Tibial artery (tissue), 4 donors: ENCODE results near the gene GPR153.

ENCODE experiments used
- DNase-seq, 2 donors: peaks; one replicate each; pipeline ENCODE4 v3.0.0-alpha.2; 2019
- H3K27ac ChIP-seq, 2 donors: fragments of 200-600 bp; sonication (generic) in 1 of 2; 1 replicate in 1 of 2; 2 replicates in 1 of 2; pipeline ENCODE4 v1.5.1; 2018 to 2019; ENCODE audit warnings: mild to moderate bottlenecking in 1 of 2
- H3K27me3 ChIP-seq, 2 donors: fragments of 200-600 bp; sonication (generic) in 1 of 2; one replicate each; pipeline versions ENCODE4 v1.5.1 to v1.6.0; 2016 to 2019
- H3K36me3 ChIP-seq, 3 donors: fragments of 200-600 bp; sonication (generic) in 2 of 3; one replicate each; pipeline ENCODE4 v1.5.1; 2016 to 2019; ENCODE audit warnings: mild to moderate bottlenecking in 2 of 3
- H3K4me1 ChIP-seq, 4 donors: fragments of 200-600 bp; sonication (generic) in 2 of 4; 1 replicate in 3 of 4; 2 replicates in 1 of 4; pipeline ENCODE4 v1.5.1; 2016 to 2019
- H3K4me3 ChIP-seq, 2 donors: fragments of 200-600 bp; sonication (generic) in 1 of 2; 1 replicate in 1 of 2; 2 replicates in 1 of 2; pipeline ENCODE4 v1.5.1; 2018 to 2019; ENCODE audit warnings: mild to moderate bottlenecking in 2 of 2
- H3K9me3 ChIP-seq, 3 donors: fragments of 200-600 bp; sonication (generic) in 1 of 3; one replicate each; pipeline ENCODE4 v1.5.1; 2016 to 2019
- intact Hi-C: fragments of 100-400 bp; cut with DNase I; formaldehyde crosslinking; loops from one replicate; pipeline ENCODE4 v1.15.0; 2023; ENCODE audit warnings: low total_unique reads
- TF ChIP-seq, protein P1 (sequence below), 2 experiments: fragments of 200-600 bp in 1 of 2; fragments of 450-650 bp in 1 of 2; IDR thresholded peaks; one replicate each; pipeline ENCODE4 v1.5.1; 2017 to 2019; ENCODE audit warnings: antibody characterized with exemption in 2 of 2, mild to moderate bottlenecking in 1 of 2, moderate library complexity in 1 of 2

Gene GPR153

DNA sequence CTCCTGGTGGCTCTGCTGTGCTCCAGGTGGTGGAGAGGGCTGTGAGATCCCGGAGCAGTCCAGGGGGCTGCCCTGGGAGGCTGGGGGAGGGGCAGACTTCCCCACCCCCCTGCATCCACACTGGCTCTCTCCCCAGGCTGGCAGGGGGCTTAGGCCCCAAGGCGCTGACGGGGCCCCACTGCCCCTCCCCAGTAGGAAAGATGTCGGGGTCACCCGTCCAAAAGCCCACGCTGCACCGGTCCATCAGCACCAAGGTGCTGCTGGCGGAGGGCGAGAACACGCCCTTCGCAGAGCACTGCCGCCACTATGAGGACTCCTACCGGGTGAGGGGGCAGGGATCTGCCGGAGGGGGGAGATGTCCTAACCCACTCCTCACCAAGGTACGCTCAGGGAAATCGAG lies 49.2 kb downstream of the GPR153 start:
- Histone ChIP-seq H3K9me3 (no peaks in the 10 kb centered on the region), H3K4me1 (peaks cover 0 to 25% (median 12%) of the 10 kb centered on the region in 4 donors), H3K27me3 (no peaks in the 10 kb centered on the region), H3K27ac (no peak overlapping the region), H3K36me3 (peaks cover 0 to 34% (median 0%) of the 10 kb centered on the region in 3 donors), H3K4me3 (no peak overlapping the region)
- TF ChIP-seq, protein P1, sequence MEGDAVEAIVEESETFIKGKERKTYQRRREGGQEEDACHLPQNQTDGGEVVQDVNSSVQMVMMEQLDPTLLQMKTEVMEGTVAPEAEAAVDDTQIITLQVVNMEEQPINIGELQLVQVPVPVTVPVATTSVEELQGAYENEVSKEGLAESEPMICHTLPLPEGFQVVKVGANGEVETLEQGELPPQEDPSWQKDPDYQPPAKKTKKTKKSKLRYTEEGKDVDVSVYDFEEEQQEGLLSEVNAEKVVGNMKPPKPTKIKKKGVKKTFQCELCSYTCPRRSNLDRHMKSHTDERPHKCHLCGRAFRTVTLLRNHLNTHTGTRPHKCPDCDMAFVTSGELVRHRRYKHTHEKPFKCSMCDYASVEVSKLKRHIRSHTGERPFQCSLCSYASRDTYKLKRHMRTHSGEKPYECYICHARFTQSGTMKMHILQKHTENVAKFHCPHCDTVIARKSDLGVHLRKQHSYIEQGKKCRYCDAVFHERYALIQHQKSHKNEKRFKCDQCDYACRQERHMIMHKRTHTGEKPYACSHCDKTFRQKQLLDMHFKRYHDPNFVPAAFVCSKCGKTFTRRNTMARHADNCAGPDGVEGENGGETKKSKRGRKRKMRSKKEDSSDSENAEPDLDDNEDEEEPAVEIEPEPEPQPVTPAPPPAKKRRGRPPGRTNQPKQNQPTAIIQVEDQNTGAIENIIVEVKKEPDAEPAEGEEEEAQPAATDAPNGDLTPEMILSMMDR (IDR thresholded peaks at IDR 0.05) = no peak
- no peak for DNase-seq
- intact Hi-C loops = no loop called here

DNA sequence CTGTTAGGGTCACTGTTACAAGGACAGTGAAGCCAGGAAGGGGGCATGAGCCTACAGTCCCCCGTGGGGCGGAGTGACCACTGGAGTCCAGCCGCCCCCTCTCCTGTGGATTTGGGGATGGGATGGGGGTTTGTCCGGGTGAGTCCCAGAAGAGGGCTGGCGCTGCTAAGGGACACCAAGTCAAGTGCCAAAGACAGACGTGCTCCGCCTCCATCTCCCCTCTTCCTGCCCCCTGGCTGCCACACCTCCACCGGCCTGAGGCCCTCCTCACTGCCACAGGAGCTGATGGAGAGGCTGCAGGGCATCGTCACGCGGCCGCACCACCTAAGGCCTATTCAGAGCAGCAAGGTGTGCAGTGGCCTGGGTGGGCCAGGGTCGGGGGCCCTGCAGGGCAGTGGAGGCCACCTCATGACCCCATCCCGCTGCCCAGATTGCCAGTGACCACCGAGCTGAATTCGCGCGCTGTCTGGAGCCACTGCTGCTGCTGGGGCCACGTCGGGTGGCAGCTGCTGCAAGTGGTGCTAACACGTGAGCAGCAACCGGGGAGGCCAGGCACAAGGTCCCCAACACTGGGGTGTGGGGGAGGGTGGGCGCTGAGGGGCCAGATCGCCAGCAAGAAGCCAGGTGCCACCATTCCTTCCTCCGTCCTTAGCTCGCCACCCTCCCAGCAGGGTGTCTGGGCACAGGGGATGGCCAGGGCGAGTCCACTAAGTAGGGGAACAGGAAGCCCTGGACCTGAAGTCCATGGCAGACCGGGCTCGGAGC lies 50.1 kb downstream of the GPR153 start:
- TF ChIP-seq, protein P1 (IDR thresholded peaks at IDR 0.05) = no peak
- Histone ChIP-seq H3K27ac (no peak overlapping the region), H3K9me3 (no peaks in the 10 kb centered on the region), H3K36me3 (peaks cover 0 to 28% (median 0%) of the 10 kb centered on the region in 3 donors), H3K4me3 (no peak overlapping the region), H3K4me1 (peaks cover 0 to 33% (median 19%) of the 10 kb centered on the region in 4 donors), H3K27me3 (no peaks in the 10 kb centered on the region)
- DNase-seq = no peak
- intact Hi-C loops = no loop called here

DNA sequence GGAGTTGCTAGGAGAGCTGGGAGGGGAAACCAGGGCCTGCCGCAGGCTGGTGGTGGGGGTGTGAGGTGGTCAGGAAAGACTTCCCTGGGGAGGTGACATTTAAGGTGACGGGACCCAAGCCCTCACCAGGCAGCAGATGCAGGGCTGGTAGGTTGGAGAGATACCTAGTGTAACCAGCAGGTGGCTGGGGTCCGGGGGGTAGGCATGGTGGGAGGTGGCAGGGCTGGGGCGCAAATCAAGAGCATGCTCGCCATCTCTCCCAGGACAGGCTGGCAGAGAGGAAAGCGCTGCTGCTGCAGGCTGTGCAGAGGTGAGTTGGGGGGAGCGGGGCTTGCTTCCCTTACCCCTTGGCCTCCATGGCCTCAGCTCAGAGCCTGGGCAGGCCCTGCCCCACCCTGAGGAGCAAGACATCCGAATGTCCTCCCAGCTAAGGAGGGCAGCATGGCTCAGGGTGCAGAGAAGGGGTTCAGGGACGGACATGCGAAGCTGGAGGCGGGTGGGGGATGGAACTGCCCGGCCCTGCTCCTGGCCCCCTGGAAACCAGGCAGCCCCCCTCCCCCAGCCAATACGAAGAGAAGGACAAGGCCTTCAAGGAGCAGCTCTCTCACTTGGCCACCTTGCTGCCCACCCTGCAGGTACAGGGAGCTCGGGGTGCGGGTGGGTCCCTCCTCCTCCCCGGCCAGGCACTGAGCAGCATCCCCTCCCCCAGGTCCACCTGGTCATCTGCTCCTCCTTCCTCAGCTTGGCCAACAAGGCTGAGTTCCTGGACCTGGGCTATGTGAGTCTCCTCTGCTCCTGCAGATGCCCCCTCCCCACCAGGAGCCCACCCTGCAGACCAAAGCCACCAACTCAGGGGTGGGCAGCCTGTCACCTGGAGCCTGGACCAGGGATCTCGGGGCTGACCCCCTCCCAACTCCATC lies 51.0 kb downstream of the GPR153 start:
- no peak for DNase-seq
- Histone ChIP-seq H3K9me3 (no peaks in the 10 kb centered on the region), H3K4me1 (peaks cover 0 to 41% (median 27%) of the 10 kb centered on the region in 4 donors), H3K36me3 (peaks cover 0 to 24% (median 0%) of the 10 kb centered on the region in 3 donors), H3K27ac (no peak overlapping the region), H3K27me3 (no peaks in the 10 kb centered on the region), H3K4me3 (no peak overlapping the region)
- TF ChIP-seq, protein P1 (IDR thresholded peaks at IDR 0.05) = no peak
- intact Hi-C loops = no loop called here

DNA sequence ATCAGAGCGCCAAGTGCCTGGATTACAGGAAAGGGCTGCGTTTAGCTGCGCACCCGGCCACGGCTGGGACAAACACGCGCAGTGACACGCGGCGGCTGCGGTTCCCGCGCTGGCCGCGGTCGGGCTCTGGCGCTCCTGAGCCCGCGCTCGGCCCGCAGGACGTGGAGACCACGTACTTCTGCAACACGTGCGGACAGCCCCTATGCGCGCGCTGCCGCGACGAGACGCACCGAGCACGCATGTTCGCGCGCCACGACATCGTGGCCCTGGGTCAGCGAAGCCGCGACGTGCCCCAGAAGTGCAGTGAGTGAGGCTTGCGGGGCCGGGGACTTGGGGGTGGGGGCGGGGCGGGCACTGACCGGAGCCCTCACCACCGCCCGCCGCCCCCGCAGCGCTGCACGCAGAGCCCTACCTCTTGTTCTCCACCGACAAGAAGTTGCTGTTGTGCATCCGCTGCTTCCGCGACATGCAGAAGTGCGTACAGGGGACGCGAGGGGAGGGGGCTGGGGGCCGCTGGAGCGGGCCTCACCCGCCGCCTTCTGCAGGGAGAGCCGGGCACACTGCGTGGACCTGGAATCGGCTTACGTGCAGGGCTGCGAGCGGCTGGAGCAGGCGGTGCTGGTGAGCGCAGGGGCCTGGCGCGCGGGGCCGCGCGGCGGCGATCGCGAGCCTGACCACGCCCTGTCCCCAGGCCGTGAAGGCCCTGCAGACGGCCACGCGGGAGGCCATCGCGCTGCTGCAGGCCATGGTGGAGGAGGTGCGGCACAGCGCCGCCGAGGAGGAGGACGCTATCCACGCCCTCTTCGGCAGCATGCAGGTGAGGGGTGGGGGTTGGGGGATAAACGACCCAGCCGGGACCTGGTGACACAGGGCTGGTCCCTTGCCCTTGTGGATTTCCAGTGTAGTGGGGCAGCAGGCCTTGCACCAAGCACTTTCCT lies 51.9 kb downstream of the GPR153 start:
- TF ChIP-seq, protein P1 (IDR thresholded peaks at IDR 0.05) = peak; percentile 34 to 55
- no peak for DNase-seq
- no peaks in the 10 kb centered on the region for H3K27me3 ChIP-seq
- H3K4me1 ChIP-seq = peaks cover 0 to 45% (median 32%) of the 10 kb centered on the region in 4 donors
- no peaks in the 10 kb centered on the region for H3K9me3 ChIP-seq
- peaks cover 0 to 24% (median 0%) of the 10 kb centered on the region in 3 donors for H3K36me3 ChIP-seq
- no peak overlapping the region for H3K27ac ChIP-seq
- intact Hi-C loops = no loop called here
- H3K4me3 ChIP-seq = peak overlapping the region; percentile 30 to 43

DNA sequence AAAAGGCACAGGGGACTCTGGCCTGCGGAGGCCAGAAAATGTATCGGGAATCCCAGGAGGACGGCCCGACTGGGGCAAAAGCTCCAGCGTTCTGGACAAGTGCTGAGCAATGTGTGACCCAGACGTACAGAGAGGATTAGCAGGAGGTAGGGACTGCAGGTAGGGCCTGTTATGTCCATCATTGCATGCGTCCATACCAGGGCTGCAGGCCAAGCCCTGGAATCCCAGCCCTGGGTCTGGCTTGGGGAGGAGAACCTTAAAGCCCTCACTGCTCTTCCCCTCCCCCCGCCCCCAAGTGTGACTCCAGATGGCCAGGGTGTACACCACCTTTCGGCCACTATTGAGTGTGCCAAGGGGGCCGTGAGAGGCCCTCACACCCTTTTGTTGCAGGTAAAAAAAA lies 53.0 kb downstream of the GPR153 start:
- intact Hi-C loops = no loop called here
- Histone ChIP-seq H3K36me3 (peaks cover 0 to 22% (median 0%) of the 10 kb centered on the region in 3 donors), H3K4me3 (no peak overlapping the region), H3K9me3 (no peaks in the 10 kb centered on the region), H3K27ac (no peak overlapping the region), H3K4me1 (peaks cover 0 to 45% (median 32%) of the 10 kb centered on the region in 4 donors), H3K27me3 (no peaks in the 10 kb centered on the region)
- no peak for DNase-seq
- TF ChIP-seq, protein P1 (IDR thresholded peaks at IDR 0.05) = no peak
